ENCODE data around the gene NAP1L4.

NAP1L4 gene

GRCh38 chr11:2920343-2920742, 71.8 kb downstream of the NAP1L4 start:
- H3K4me3 ChIP-seq (ENCODE audit: control insufficient read depth, low read depth, low read length) = no peak overlapping the region
- DNase-seq (ENCODE audit: low read depth) = no peak
- TF ChIP-seq CTCF (IDR thresholded peaks at IDR 0.05; ENCODE audit: control insufficient read depth, insufficient read depth, low read depth, low read length, missing control alignments) = no peak

GRCh38 chr11:2919837-2920236, 72.3 kb downstream of the NAP1L4 start:
- no peak for DNase-seq (ENCODE audit: low read depth)
- no peak overlapping the region for H3K4me3 ChIP-seq (ENCODE audit: control insufficient read depth, low read depth, low read length)
- no peak for TF ChIP-seq CTCF (IDR thresholded peaks at IDR 0.05; ENCODE audit: control insufficient read depth, insufficient read depth, low read depth, low read length, missing control alignments)

DNA sequence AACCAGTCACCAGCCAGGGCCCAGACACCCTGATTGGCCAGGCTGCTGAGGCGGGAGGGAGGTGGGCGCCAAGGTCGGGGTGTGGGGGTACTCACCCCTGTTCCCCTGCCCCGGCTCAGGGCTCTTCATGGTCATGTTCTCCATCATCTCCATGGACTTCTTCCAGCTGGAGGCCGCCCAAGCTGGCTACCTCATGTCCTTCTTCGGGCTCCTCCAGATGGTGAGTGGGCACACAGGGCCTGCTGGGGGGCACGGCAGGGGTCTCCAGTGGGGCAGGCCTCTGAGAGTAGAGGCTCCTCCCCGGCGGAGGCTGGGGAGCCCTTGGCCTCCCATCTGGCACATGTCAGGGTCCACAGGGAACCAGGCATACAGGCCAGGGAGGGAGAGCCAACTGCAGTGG, 72.9 kb downstream of the NAP1L4 start:
- no peak overlapping the region for H3K4me3 ChIP-seq (ENCODE audit: control insufficient read depth, low read depth, low read length)
- no peak for DNase-seq (ENCODE audit: low read depth)
- no peak for TF ChIP-seq CTCF (IDR thresholded peaks at IDR 0.05; ENCODE audit: control insufficient read depth, insufficient read depth, low read depth, low read length, missing control alignments)

GRCh38 chr11:2917842-2918490, 74.2 kb downstream of the NAP1L4 start:
- DNase-seq (ENCODE audit: low read depth) = no peak
- H3K4me3 ChIP-seq (ENCODE audit: control insufficient read depth, low read depth, low read length) = no peak overlapping the region
- no peak for TF ChIP-seq CTCF (IDR thresholded peaks at IDR 0.05; ENCODE audit: control insufficient read depth, insufficient read depth, low read depth, low read length, missing control alignments)

DNA sequence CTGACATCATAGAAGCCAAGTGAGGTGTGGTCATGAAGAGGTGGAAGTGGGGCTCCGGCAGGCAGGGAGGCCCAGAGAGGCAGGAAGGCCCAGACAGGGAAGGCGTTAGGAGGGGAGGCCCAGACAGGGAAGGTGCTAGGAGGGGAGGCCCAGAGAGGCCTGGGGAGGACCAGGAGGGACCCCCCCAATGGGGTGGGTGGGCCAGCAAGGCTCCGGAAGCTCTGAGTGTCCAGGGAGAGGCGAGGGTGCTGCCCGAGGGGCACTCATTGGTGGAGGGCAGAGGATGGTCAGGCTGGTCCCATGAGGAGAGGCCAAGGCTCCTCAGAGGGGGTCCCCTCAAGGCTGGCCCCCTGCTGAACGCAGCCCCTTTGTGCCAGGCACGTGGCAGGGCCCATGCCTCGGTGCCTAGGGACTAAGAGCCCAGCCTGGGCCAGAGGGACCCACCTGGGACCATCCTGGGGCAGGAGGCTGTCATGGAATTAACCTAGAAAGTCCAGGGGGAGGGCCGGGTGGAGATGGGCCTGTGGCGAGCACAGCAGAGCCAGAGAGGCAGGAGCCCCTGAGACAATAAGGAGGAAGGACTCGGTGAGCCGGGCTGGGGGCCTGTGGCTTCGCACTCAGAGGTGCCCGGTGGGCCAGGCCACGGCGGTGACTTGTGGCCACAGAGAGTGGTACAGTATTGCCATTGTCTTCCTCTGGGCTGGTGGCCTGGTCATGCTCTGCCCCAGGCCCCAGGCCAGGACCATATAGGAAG, 75.1 kb downstream of the NAP1L4 start:
- no peak for DNase-seq (ENCODE audit: low read depth)
- no peak overlapping the region for H3K4me3 ChIP-seq (ENCODE audit: control insufficient read depth, low read depth, low read length)
- no peak for TF ChIP-seq CTCF (IDR thresholded peaks at IDR 0.05; ENCODE audit: control insufficient read depth, insufficient read depth, low read depth, low read length, missing control alignments)

- H3K4me3 ChIP-seq (ENCODE audit: control insufficient read depth, low read depth, low read length) = no peak overlapping the region
- no peak for DNase-seq (ENCODE audit: low read depth)
- no peak for TF ChIP-seq CTCF (IDR thresholded peaks at IDR 0.05; ENCODE audit: control insufficient read depth, insufficient read depth, low read depth, low read length, missing control alignments)
These were observed 75.8 kb downstream of the NAP1L4 start for GRCh38 chr11:2916114-2916891.

All from AG09309 (cell line).